Thoracic aorta (tissue), 2 donors: Measurements from ENCODE around the gene WTIP. TPM values are rescaled to one million over a fixed set of nuclear protein-coding genes. Genes with fewer than 3 reads are reported as not detected.

Experiments
- ATAC-seq: fragments of 150-250 bp; one replicate; pipeline ENCODE4 v1.8.0; 2017; ENCODE audit warnings: low read depth; ENCODE audit not compliant: insufficient number of reproducible peaks, low FRiP score
- DNase-seq: peaks from one replicate; pipeline ENCODE4 v3.0.0-alpha.2; 2020; ENCODE audit warnings: low spot score
- H3K27ac ChIP-seq, 2 donors: fragments of 200-600 bp; sonication (generic); 1 replicate in 1 of 2; 2 replicates in 1 of 2; pipeline ENCODE4 v1.5.1; 2016; ENCODE audit warnings: mild to moderate bottlenecking in 2 of 2, moderate library complexity in 2 of 2
- H3K27me3 ChIP-seq: fragments of 200-600 bp; sonication (generic); replicated peaks from 2 replicates; pipeline ENCODE4 v1.6.0; 2016; ENCODE audit warnings: mild to moderate bottlenecking; ENCODE audit not compliant: insufficient read depth
- H3K36me3 ChIP-seq: fragments of 200-600 bp; sonication (generic); one replicate; pipeline ENCODE4 v1.5.1; 2016
- H3K4me1 ChIP-seq, 2 donors: fragments of 200-600 bp; sonication (generic); 1 replicate in 1 of 2; 2 replicates in 1 of 2; pipeline versions ENCODE4 v1.5.1 to v1.6.0; 2016; ENCODE audit warnings: low read depth in 2 of 2, mild to moderate bottlenecking in 1 of 2; ENCODE audit not compliant: control insufficient read depth in 1 of 2
- H3K4me3 ChIP-seq: fragments of 200-600 bp; sonication (generic); 2 replicates; pipeline ENCODE4 v1.5.1; 2016; ENCODE audit warnings: mild to moderate bottlenecking
- H3K9me3 ChIP-seq: fragments of 200-600 bp; sonication (generic); 2 replicates; pipeline ENCODE4 v1.5.1; 2016
- total RNA-seq, 2 donors: library from RNA; depleted of rRNA; stranded (reverse); fragments of >200 nt; gene quantifications; one replicate each; pipeline versions ENCODE4 v1.1.0 to v1.2.3, GENCODE V29; 2016
- TF ChIP-seq, protein P1 (sequence below): fragments of 200-600 bp; sonication (generic); IDR thresholded peaks from one replicate; pipeline ENCODE4 v1.5.1; 2019; ENCODE audit warnings: antibody characterized with exemption

WTIP gene
- total RNA-seq, 2 donors from 2014 or later, result 110 to 175 TPM

DNA sequence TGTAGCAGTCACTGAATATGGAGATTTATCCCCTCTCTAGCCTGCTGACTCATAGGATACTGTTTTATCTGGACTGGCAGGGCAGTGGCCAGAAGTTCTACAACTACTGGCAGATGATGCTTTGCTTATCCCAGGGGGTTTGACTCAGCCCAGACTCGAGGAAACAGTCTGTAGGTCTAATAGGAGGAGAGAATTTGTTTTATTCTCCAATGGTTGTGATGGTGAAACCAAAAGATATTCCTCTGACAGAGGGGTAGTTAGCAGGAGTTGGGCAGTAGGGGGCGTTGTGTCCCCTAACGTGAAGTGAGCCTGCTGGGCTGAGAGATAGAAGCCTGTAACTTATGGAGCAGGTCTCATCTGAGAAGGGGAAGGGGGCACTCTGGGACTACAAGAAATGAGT is 74.9 kb downstream of the WTIP start:
- H3K36me3 ChIP-seq, result no peaks in the 10 kb centered on the region
- TF ChIP-seq, protein P1, sequence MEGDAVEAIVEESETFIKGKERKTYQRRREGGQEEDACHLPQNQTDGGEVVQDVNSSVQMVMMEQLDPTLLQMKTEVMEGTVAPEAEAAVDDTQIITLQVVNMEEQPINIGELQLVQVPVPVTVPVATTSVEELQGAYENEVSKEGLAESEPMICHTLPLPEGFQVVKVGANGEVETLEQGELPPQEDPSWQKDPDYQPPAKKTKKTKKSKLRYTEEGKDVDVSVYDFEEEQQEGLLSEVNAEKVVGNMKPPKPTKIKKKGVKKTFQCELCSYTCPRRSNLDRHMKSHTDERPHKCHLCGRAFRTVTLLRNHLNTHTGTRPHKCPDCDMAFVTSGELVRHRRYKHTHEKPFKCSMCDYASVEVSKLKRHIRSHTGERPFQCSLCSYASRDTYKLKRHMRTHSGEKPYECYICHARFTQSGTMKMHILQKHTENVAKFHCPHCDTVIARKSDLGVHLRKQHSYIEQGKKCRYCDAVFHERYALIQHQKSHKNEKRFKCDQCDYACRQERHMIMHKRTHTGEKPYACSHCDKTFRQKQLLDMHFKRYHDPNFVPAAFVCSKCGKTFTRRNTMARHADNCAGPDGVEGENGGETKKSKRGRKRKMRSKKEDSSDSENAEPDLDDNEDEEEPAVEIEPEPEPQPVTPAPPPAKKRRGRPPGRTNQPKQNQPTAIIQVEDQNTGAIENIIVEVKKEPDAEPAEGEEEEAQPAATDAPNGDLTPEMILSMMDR, result no peak
- no peaks in the 10 kb centered on the region for H3K9me3 ChIP-seq
- H3K27me3 ChIP-seq, result no peaks in the 10 kb centered on the region
- no peak for DNase-seq
- no peak overlapping the region for H3K27ac ChIP-seq
- H3K4me1 ChIP-seq, result no peaks in the 10 kb centered on the region
- ATAC-seq, result no peak
- H3K4me3 ChIP-seq, result no peak overlapping the region

DNA sequence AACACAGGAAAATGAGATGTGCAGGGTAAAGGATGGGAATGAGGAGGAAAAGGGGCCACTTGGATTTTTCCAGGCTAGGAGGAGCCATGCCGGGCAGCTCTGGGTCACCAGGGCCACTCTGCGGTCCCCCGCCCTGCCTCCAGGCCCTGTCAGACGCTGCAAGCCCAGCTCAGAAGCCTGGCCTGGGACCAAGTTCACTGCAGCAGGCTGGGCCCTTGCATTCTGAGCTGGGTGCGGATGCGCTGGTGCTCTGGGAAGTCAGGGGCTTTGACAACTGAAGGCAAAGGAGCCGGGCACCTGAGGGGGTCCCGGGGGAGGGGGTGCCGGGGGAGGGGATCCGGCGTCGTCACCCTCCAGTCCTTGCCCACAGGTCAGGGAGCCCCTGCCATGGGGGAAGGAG is 77.5 kb downstream of the WTIP start:
- Histone ChIP-seq H3K27ac (no peak overlapping the region), H3K36me3 (no peaks in the 10 kb centered on the region)
- ATAC-seq, result no peak

DNA sequence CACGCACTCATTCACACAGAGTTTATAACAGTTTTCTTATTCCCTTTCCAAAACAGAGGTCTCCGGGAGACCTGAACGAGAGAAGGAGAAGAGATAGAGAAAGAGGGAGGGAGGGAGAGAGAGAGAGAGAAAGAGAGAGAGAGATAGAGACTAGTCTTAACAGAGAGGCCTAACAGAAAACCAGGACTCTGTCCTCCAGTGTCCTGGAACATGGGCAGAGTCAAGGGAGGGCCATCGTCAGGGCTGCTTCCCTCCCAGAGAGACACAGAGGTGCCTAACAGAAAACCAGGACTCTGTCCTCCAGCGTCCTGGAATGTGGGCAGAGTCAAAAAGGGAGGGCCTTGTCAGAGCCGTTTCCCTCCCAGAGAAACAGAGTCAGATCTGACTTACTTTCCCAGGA is 78.7 kb downstream of the WTIP start:
- Histone ChIP-seq H3K27me3 (no peaks in the 10 kb centered on the region), H3K4me3 (no peak overlapping the region), H3K9me3 (peaks cover 3% of the 10 kb centered on the region), H3K36me3 (no peaks in the 10 kb centered on the region), H3K4me1 (no peaks in the 10 kb centered on the region), H3K27ac (no peak overlapping the region)
- no peak for ATAC-seq
- no peak for DNase-seq
- TF ChIP-seq, protein P1, result no peak

More for the DNA sequence above, 77.5 kb downstream of the WTIP start:
- no peaks in the 10 kb centered on the region for H3K4me1 ChIP-seq
- TF ChIP-seq, protein P1, result no peak
- H3K4me3 ChIP-seq, result no peak overlapping the region
- no peak for DNase-seq
- no peaks in the 10 kb centered on the region for H3K27me3 ChIP-seq
- peaks cover 3% of the 10 kb centered on the region for H3K9me3 ChIP-seq

Other genes with a start within 250 kb of the WTIP start
- 10 to 100 TPM; 31.4 to 37.5 TPM for gene GARRE1, start 227.2 kb upstream of the WTIP start, total RNA-seq
- gene GPI, start 116.6 kb upstream of the WTIP start, total RNA-seq, result 100 to 1,000 TPM; 112 to 207 TPM
- gene PDCD2L, start 77.4 kb upstream of the WTIP start, total RNA-seq, result 10 to 100 TPM in 1 of 2 donors, 1 to 10 TPM in 1; 6.2 to 12.8 TPM
- gene UBA2, start 53.4 kb upstream of the WTIP start, total RNA-seq, result 100 to 1,000 TPM; 105 to 107 TPM
- 1 to 10 TPM in 1 of 2 donors, under 1 TPM in 1; 0.41 to 1.1 TPM for gene SCGB2B2, start 195.4 kb downstream of the WTIP start, total RNA-seq
- gene ZNF302, start 195.9 kb downstream of the WTIP start, total RNA-seq, result 10 to 100 TPM; 21.3 to 30.9 TPM